ENCODE measurements around the gene AKAP5.
"Not testable (repeated sequence)": the region's sequence is repeated elsewhere in the genome, so short reads cannot be mapped to it uniquely, and the experiment has no call there.

AKAP5 gene

DNA sequence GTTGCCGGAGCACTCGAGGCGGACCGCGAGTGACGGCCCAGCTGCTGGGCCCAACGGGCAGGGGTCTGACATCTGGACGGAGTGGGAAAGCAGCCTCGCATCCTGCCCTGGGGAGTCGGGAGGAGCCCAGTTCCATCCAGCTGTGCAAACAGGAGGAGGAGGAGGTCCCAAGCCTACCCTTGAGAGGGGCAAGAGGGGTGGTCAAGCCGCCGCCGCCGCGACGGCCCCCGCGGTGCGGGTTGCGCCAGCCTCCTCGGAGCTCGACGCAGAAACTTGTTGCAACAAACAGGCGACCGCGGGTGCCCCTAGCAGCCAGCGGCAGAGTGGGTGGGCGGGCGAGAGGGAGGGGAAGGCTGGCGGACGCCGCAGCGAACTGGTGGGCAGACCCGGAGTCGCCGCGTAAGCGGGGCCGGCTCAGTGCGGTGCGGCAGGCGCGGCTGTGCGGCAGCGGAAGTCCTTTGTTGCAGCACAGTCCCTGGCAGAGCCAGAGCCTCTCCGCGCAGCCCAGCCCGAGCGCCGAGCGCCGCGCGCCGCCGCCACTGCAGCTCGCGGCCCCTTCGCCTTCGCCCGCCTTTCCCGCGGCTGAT lies 39.1 kb downstream of the AKAP5 start, which contains the start of gene ZBTB1:
Gene ZBTB1, plus strand, starts transcription at position 461 of the 587 bp plus-strand sequence. CDS start 16,735 bp downstream, outside the sequence.
- peak; percentile 47 for DNase-seq

DNA sequence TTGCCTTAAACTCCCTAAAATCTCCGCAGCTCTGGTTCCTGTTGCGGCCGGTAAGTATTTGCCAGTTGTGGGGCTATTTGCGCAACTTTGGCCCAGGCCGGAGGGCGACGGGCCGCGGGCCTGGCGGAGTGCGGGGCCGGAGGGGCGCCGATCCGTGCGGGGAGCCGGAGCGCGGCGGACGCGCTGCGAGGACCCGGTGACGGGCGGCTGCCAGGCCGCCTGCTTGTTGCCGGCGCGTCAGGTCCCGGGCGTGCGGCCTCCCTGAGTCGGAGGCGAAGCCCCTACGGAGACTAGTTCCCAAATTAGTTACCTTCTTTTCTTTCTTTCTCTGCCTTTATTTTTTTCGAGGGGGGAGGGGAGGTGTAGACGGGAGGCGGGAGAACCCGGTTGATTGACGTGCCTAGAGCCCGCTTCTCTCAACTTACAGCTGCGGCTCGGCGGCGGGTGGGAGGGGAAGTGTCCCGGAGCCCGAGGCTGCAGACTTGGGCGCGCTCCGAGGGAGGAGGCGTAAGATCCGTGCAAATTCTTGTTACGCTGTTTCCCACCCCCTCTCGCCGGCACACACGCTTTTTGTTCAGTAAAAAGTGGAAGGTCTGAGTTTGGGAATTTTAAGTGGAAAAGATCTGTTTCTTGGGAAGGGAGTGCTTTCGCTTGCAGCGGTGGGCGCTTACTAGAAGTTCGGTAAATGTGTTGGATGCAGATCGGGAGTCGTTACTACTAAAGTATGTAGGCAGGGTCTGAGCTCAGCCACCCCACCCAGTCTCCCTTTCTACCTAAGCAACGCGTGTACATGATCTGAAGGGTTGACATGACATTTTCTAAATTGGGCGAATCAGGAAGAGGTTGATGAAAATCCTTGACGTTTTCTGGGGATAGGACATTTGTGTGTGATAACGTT lies 39.8 kb downstream of the AKAP5 start:
- peak; percentile 94 for DNase-seq

DNA sequence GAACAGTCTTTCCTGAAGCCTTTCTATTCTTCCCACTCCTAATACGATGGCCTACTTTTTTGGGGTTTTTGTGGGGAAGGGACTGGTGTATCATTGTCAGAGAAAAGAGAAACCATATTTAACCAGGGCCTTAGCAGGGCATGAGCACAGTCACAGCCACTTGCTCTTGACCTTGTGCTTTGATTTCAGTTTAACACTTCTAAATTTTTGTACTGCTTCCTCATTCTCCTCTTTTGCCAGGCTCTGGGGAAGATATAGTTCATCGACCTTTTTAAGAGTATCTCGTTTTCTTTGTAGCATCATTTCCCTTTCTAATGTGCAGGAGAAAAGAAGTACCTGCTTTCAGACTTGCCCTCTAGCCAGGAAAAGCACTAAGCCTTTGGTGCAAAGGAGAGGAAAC lies 41.4 kb downstream of the AKAP5 start:
- DNase-seq, result no peak

DNA sequence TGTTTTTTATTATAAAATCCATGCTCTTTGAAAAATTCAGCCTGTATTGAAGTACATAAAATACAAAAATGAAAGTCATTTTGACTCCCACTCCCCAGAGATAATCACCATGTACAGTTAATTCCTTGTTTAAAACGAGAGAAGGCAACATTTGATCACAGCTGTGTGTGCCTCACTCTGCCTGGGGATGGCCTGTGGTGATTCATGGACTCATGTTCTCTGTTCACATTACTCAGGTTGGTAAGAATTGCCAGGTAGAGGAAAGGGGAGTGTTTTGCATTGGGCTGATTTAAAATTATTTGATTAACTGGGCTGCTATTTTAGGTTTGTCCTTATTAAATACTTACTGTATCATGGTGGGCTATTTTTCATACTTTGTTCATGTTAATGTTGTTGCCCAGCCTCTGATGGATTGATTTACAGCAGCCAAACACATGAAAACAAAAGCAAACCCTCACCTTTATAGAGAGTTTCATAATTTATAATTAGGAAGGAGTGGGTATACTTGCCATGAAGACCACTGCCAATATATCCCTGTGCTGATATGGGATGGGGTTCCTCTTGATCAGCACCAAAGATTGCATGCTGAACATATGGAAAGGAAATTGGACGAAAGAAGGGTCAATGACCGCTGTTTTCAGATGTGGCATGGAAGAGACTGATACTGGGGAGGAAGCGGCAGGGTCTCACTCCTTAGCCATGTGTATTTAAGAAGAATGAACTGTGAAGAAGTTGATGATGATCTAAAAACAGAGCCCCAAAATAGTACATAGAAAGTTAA lies 42.3 kb downstream of the AKAP5 start:
- no peak for DNase-seq

DNA sequence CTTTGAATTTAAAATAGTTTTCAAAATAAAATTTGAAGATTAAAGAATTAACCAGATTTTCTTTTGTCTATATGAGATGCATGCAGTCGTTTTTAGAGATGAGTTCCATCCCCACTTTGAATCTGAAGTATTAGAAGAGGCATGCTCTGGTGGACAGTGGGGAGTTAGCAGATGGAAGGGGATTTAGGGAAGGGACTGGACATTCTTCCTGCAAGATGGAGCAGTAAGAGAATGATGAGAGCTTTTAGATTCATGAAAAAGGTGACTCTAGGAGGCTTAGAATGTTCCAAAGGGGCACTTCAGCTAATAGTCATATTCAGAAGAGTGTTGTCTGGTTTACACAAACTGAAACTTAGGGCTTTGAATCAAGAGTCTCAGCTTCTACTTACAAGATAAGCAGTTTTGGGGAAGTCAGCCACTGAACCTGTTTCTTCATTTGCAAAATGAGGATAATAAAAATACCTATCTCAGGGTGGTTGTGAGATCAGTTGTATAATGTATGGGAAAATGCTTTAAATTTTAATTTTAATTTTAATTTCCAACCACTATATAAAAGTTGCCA lies 43.0 kb downstream of the AKAP5 start:
- DNase-seq, result no peak

DNA sequence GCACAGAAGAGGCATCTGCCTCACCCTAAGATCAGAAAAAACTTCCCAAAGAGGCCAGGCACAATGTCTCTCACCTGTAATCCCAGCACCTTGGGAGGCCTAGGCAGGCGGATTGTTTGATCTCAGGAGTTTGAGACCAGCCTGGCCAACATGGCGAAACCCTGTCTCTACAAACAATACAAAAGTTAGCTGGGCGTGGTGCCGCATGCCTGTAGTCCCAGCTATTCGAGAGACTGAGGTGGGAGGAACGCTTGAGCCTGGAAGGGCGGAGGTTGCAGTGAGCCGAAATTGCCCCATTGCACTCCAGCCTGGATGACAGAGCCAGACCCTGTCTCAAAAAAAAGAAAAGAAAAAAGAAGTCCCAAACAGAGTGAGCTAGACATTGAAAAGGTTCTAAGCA lies 43.7 kb downstream of the AKAP5 start:
- DNase-seq, result no peak

DNA sequence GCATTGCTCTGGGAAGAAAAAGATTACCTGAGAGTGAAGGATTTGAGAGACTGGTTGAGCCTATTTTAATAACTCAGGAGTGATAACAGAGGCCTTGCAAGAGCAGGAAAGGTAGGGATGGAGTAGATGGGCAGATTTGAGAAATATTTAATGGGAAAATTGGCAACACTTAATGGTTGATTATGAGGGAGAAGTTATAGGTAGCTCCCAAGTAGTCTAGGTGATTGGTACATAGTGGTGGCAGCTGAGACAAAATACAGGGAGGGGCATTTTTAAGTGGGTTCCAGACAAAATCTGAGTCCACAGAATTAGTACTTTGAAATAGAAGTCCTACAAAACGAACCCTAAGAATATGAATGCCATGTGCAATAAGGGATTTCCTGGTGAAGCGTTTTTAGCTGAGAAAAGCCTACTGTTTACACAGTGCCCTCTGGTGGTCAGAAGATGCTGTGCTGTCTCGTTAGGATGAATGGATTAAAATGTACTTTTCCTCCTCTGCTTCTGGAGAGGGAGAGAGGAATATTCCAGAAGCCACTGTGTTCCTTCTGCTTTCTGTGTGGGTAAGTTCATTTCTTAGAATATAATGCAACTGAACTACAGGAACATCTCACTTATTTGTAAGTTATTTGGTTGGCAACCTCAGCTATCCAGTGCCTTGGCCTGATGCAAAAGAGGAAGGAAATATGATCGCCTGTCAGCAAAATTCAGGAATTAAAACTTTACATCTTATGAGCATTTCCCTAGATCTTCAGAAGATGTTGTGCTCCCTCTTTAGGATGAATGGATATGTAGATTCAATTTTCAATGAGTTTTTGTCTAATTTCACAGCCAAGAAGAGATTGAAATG lies 45.7 kb downstream of the AKAP5 start:
- DNase-seq, result peak; percentile 73

DNA sequence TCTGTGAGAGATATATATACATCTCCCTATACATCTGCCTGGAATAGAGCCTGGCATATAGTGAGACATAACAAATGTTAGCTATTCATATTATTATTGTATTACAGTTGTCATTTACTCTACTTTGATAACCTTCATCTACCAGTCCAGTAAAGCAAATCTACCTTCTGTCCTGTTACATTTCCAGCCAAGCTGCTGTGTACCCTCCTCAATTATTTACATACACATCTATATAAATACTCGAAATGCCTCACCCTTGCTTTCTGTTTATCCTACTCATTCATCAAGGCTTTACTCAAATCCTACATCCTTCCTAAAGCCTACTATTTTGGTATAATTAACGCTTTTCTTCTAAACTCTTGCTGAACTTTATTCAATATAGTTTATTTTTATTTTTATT lies 48.0 kb downstream of the AKAP5 start:
- no peak for DNase-seq

DNA sequence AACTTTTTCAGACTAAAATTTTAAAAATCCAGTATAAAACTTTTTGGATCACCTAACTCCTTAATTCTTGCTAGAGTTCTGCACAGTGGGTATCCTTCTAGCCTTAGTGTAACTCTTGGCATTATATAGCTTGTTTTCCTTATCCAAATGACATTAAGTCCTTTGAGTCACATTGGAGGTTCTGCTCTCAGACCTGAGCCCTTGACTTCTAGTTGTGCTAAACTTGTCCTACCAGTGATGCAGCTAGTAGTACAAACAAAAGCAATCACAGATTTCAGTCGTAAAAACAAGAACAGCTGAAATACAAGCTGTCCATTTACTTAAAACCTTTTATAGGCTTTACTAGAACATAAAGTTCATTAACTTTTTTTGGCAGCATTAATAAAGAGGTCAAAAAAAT lies 49.8 kb downstream of the AKAP5 start:
- DNase-seq, result no peak

DNA sequence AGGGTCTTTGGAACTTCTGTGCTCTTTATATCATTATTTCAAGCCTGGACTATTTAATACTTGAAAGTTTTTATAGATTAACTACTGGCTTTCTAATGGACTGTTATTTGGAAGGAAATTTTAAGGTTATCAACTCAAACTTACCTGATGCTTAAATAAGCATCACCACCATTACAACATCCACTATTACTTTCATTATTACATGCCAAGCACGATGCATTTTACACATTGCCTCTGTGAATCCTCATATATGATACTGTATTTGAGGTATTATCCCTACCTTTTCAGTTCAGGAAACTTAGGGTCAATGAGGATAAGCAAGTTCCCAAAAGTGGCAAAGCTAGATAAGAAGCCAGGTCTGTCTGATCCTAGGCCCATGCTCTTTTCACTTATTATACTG lies 51.7 kb downstream of the AKAP5 start:
- no peak for DNase-seq

DNA sequence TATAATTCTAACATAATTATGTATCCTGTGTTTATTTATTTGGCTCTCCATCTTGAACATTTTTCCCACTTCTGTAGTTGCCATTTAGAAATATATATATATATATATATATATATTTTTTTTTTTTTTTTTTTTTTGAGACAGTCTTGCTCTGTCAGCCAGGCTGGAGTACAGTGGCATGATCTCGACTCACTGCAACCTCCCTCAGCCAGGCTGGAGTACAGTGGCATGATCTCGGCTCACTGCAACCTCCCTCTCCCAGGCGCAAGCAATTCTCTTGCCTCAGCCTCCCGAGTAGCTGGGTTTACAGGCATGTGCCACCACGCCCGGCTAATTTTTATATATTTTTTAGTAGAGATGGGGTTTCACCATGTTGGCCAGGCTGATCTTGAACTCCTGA lies 52.4 kb downstream of the AKAP5 start:
- DNase-seq, result not testable (repeated sequence)

DNA sequence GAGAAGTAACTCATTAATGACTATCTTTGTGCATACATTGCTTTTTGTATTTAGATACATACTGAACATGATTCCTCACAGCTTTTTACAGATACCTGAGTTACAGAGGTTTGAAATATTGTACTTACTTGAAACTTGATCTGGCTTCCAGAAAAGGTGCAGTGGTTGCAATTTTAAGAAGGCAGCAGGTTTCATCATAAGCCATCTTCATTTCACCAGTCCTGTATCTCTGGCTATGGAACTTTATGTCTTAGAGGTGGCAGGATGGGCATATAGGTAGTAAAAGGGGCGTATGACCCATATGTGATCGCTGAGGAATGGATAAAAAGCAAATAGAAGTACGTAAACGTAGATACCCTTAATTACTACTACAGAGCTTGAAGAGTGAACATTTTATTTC lies 52.9 kb downstream of the AKAP5 start:
- DNase-seq, result no peak

DNA sequence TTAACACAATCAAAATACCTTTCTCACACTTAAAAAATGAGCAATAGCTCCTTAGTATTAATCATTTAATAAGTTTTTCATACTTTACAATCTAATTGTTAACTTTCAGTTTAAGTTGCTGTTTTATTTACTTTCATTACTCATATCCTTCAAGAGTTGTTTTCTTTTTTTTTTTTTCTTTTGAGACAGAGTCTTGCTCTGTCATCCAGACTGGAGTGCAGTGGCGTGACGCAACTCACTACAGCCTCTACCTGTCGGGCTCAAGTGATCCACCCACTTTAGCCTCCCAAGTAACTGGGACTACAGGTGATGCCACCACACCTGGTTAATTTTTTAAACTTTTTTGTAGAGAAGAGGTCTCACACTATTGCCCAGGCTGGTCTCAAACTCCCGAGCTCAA lies 55.4 kb downstream of the AKAP5 start:
- DNase-seq, result no peak

DNA sequence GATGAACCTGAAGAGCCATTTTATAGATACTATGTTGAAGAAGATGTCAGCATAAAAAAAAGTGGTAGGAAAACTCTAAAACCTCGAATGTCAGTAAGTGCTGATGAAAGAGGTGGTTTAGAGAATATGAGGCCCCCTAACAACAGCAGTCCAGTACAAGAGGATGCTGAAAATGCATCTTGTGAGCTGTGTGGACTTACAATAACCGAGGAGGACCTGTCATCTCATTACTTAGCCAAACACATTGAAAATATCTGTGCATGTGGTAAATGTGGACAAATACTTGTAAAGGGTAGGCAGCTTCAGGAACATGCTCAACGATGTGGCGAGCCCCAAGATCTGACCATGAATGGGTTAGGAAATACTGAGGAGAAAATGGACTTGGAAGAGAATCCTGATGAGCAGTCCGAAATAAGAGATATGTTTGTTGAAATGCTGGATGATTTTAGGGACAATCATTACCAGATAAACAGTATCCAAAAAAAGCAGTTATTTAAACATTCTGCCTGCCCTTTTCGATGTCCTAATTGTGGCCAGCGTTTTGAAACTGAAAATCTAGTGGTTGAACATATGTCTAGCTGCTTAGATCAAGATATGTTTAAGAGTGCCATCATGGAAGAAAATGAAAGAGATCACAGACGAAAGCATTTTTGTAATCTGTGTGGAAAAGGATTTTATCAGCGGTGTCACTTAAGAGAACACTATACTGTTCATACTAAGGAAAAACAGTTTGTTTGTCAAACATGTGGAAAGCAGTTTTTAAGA lies 57.5 kb downstream of the AKAP5 start:
- no peak for DNase-seq

All from NCI-H2107 (cell line).